Endothelial cell (in vitro differentiated cells): ENCODE results near the gene RDM1. TPM values are rescaled to one million over a fixed set of nuclear protein-coding genes. Genes with fewer than 3 reads are reported as not detected.

Experiments
- DNase-seq: peaks from one replicate; pipeline ENCODE4 v3.0.0; 2021; ENCODE audit warnings: low spot score
- H3K27ac Mint-ChIP-seq: one replicate; pipeline ENCODE4 v1.8.0; 2021; ENCODE audit warnings: mixed read lengths, inconsistent platforms; ENCODE audit not compliant: unreplicated experiment
- H3K27me3 Mint-ChIP-seq: one replicate; pipeline ENCODE4 v1.8.0; 2021; ENCODE audit warnings: mild to moderate bottlenecking, moderate library complexity, mixed read lengths, inconsistent platforms; ENCODE audit not compliant: unreplicated experiment
- H3K36me3 Mint-ChIP-seq: one replicate; pipeline ENCODE4 v1.8.0; 2021; ENCODE audit warnings: mild to moderate bottlenecking, low read depth, mixed read lengths, inconsistent platforms; ENCODE audit not compliant: unreplicated experiment
- H3K4me1 Mint-ChIP-seq: one replicate; pipeline ENCODE4 v1.8.0; 2021; ENCODE audit warnings: mild to moderate bottlenecking, mixed read lengths, inconsistent platforms; ENCODE audit not compliant: unreplicated experiment
- H3K4me3 Mint-ChIP-seq: one replicate; pipeline ENCODE4 v1.8.0; 2021; ENCODE audit warnings: mild to moderate bottlenecking, mixed read lengths, inconsistent platforms; ENCODE audit not compliant: unreplicated experiment
- H3K9me3 Mint-ChIP-seq: one replicate; pipeline ENCODE4 v1.8.0; 2021; ENCODE audit warnings: mixed read lengths, inconsistent platforms; ENCODE audit not compliant: unreplicated experiment
- CTCF ChIP-seq: fragments of 200-600 bp; sonication (generic); IDR thresholded peaks from one replicate; pipeline ENCODE4 v1.5.0; 2021; ENCODE audit warnings: antibody characterized with exemption; ENCODE audit not compliant: unreplicated experiment
- total RNA-seq: library from RNA; stranded (reverse); fragmentation: NEBNext Ultra II Directional; extraction: Animal tissue kit (Norgen Biotek cat#: 25700); gene quantifications from one replicate; pipeline ENCODE4 v1.2.1, GENCODE V29; 2021; ENCODE audit not compliant: unreplicated experiment

RDM1 gene
- total RNA-seq, 1 donor from 2014 or later, result 0.67 TPM

GRCh38 chr17:35923609-35924114, 6.9 kb downstream of the RDM1 start:
- Mint-ChIP-seq H3K27ac (no peak overlapping the region), H3K9me3 (no peaks in the 10 kb centered on the region), H3K27me3 (peaks cover 1% of the 10 kb centered on the region), H3K4me3 (no peak overlapping the region), H3K4me1 (peaks cover 1% of the 10 kb centered on the region), H3K36me3 (no peaks in the 10 kb centered on the region)
- DNase-seq, result no peak
- no peak for TF ChIP-seq CTCF

- peaks cover 1% of the 10 kb centered on the region for H3K27me3 Mint-ChIP-seq
- H3K4me1 Mint-ChIP-seq, result peaks cover 6% of the 10 kb centered on the region
- H3K4me3 Mint-ChIP-seq, result no peak overlapping the region
- DNase-seq, result no peak
- H3K9me3 Mint-ChIP-seq, result no peaks in the 10 kb centered on the region
- H3K27ac Mint-ChIP-seq, result no peak overlapping the region
- peaks cover under 1% of the 10 kb centered on the region for H3K36me3 Mint-ChIP-seq
- TF ChIP-seq CTCF, result no peak
Observed at GRCh38 chr17:35920229-35920628, 10.3 kb downstream of the RDM1 start.

DNA sequence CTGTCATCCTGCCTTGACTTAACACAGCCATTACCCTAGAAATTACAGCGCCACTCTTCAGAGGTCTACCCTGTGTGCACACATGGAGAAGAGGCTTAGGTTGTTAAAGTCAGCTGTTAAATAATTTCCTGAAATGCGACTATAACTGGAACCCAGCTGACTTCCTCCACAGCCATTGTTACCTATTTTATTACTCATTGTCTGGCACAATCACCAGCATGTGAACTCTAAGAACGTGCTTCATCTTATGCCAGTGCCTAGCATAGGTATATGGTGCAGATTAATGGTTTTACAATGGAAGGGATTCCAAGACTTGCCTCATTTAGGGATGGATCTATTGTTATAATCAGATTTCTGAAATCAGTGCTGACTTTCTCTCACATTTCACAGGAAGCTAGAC, 11.9 kb downstream of the RDM1 start:
- Mint-ChIP-seq H3K4me1 (peaks cover 6% of the 10 kb centered on the region), H3K4me3 (no peak overlapping the region), H3K27ac (no peak overlapping the region), H3K9me3 (no peaks in the 10 kb centered on the region), H3K27me3 (peaks cover 1% of the 10 kb centered on the region), H3K36me3 (peaks cover 7% of the 10 kb centered on the region)
- TF ChIP-seq CTCF, result no peak
- no peak for DNase-seq

DNA sequence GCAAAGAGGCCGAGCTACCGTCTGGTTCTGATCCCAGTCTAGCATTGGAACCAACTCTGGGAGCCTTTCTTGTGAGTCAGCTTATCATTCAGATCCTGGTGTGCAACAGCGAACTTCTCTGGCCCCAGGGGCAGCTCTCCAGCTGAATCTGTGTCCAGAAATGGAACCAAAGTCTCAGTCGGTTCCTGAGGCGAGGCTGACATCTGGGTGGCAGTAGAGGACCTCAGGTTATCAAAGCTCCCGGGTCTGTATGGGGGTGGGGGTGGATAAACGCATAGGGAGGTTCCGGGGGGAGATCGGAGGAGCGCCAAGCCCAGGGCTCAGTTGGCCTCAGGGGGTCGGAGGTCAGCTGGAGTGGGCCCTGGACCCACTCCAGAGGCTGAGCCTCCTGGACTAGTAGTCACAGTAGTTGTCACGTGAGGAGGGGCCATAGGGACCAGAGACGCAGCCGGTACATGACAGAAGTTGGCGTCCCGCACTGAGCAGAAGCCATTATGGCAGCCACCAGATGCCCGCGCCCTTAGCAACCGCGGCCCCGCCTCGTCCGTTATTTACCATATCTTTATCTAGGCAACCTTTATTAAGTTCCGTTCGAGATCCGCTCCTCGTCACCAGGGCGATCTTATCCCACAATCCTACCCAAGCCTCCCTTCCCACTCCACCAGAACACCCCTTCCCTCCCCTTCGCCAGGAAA, 12.9 kb downstream of the RDM1 start:
- Mint-ChIP-seq H3K36me3 (peaks cover 7% of the 10 kb centered on the region), H3K27ac (no peak overlapping the region), H3K4me3 (no peak overlapping the region), H3K27me3 (no peaks in the 10 kb centered on the region), H3K4me1 (peaks cover 13% of the 10 kb centered on the region), H3K9me3 (no peaks in the 10 kb centered on the region)
- DNase-seq, result no peak
- no peak for TF ChIP-seq CTCF

- H3K9me3 Mint-ChIP-seq, result no peaks in the 10 kb centered on the region
- peaks cover 21% of the 10 kb centered on the region for H3K4me1 Mint-ChIP-seq
- H3K27ac Mint-ChIP-seq, result no peak overlapping the region
- H3K36me3 Mint-ChIP-seq, result peaks cover 10% of the 10 kb centered on the region
- H3K4me3 Mint-ChIP-seq, result no peak overlapping the region
- TF ChIP-seq CTCF, result no peak
- DNase-seq, result no peak
- no peaks in the 10 kb centered on the region for H3K27me3 Mint-ChIP-seq
Observed at GRCh38 chr17:35915153-35915964, 15.2 kb downstream of the RDM1 start.
